K562 (cell line): ENCODE data around the gene LSP1. TPM values are rescaled to one million over a fixed set of nuclear protein-coding genes. Genes with fewer than 3 reads are reported as not detected.

ENCODE experiments used
- ATAC-seq: fragments of 200-7000 bp; cut with Tn5 transposase; 3 replicates; pipeline ENCODE4 v1.9.1; 2020; ENCODE audit warnings: moderate library complexity
- BruUV-seq: library from RNA; stranded (reverse); fragments of 400-500 nt; replicated peaks from 2 replicates; lab custom pipeline; 2021; lab: Mats Ljungman, UMichigan
- CTCF ChIA-PET: fragments of 300-600 bp; formaldehyde crosslinking; extraction: SDS; loops from one replicate; lab custom pipeline; 2021; ENCODE audit warnings: low intra/inter-chr PET ratio; lab: Yijun Ruan, JAX
- POLR2A ChIA-PET: fragments of 300-600, 350-650 bp; sonication (Branson Sonifier 250); formaldehyde crosslinking; extraction: SDS; loops from one replicate; lab custom pipeline; 2021; ENCODE audit warnings: antibody characterized with exemption, inconsistent platforms; lab: Yijun Ruan, JAX
- DNase-seq, 4 experiments: peaks; one replicate each; pipeline versions ENCODE4 v3.0.0 to v3.0.0-alpha.2; 2011 to 2018; ENCODE audit warnings: low spot score in 3 of 4, mixed read lengths in 3 of 4; ENCODE audit errors: extremely low read depth in 1 of 4
- FAIRE-seq: peaks from 2 replicates; lab custom pipeline; 2011; peaks lifted over from hg19 to GRCh38; lab: Jason Lieb, UNC
- H2AFZ ChIP-seq: 2 replicates; pipeline ENCODE4 v1.6.0; 2011; ENCODE audit warnings: low read depth, low read length, control low read depth, inconsistent platforms
- H3K27ac ChIP-seq: fragments of 200-600 bp; 3 replicates; pipeline ENCODE4 v1.8.0; 2011; ENCODE audit warnings: low read depth, mild to moderate bottlenecking, control low read depth, inconsistent platforms, low read length, moderate library complexity, mixed read lengths; ENCODE audit errors: extremely low read depth
- H3K27me3 ChIP-seq, 2 experiments: fragments of 300-600 bp in 1 of 2; 2 replicates in 1 of 2; 3 replicates in 1 of 2; pipeline versions ENCODE4 v1.6.0 to v1.8.0; 2011; ENCODE audit warnings: inconsistent platforms in 2 of 2, low read length in 2 of 2, mild to moderate bottlenecking in 1 of 2, mixed read lengths in 1 of 2, moderate library complexity in 1 of 2; ENCODE audit not compliant: control insufficient read depth in 2 of 2, insufficient read depth in 2 of 2
- H3K36me3 ChIP-seq: fragments of 300-600 bp; 3 replicates; pipeline ENCODE4 v1.8.0; 2011; ENCODE audit warnings: mild to moderate bottlenecking, low read length, inconsistent platforms; ENCODE audit not compliant: control insufficient read depth, insufficient read depth
- H3K4me1 ChIP-seq, 2 experiments: fragments of 200-600 bp in 1 of 2; replicated peaks in 1 of 2; 2 replicates in 1 of 2; 3 replicates in 1 of 2; pipeline versions ENCODE4 v1.5.1 to v1.8.0; 2011; ENCODE audit warnings: inconsistent platforms in 2 of 2, low read length in 2 of 2, mild to moderate bottlenecking in 1 of 2, mixed read lengths in 1 of 2, moderate library complexity in 1 of 2; ENCODE audit not compliant: control insufficient read depth in 2 of 2, insufficient read depth in 2 of 2
- H3K4me2 ChIP-seq: 2 replicates; pipeline ENCODE4 v1.6.1; 2011; ENCODE audit warnings: low read length, control low read depth, inconsistent platforms, mixed read lengths; ENCODE audit not compliant: insufficient read depth
- H3K4me3 ChIP-seq: fragments of 200-600 bp; sonication (generic), shearing (Covaris generic); 2 replicates; pipeline ENCODE4 v1.5.1; 2016; ENCODE audit warnings: control low read depth, inconsistent platforms
- H3K79me2 ChIP-seq: fragments of 200-600 bp; 3 replicates; pipeline ENCODE4 v1.8.0; 2011; ENCODE audit warnings: low read length, inconsistent platforms; ENCODE audit not compliant: control insufficient read depth, insufficient read depth
- H3K9ac ChIP-seq, 2 experiments: 2 replicates each; pipeline versions ENCODE4 v1.6.0 to v1.6.1; 2011; ENCODE audit warnings: low read depth in 2 of 2, low read length in 2 of 2, control low read depth in 1 of 2, inconsistent platforms in 1 of 2, mild to moderate bottlenecking in 1 of 2, mixed read lengths in 1 of 2; ENCODE audit not compliant: insufficient read depth in 1 of 2
- H3K9me1 ChIP-seq: one replicate; pipeline ENCODE4 v1.6.0; 2011; ENCODE audit warnings: inconsistent platforms, mild to moderate bottlenecking, low read length, moderate library complexity; ENCODE audit not compliant: control insufficient read depth, insufficient read depth
- H3K9me3 ChIP-seq: replicated peaks from 2 replicates; pipeline ENCODE4 v1.5.1; 2011; ENCODE audit warnings: low read depth, low read length, inconsistent platforms; ENCODE audit not compliant: control insufficient read depth, insufficient read depth
- H4K20me1 ChIP-seq: replicated peaks from 2 replicates; pipeline ENCODE4 v1.6.1; 2011; ENCODE audit warnings: low read length, inconsistent platforms, mixed read lengths; ENCODE audit not compliant: control insufficient read depth, insufficient read depth
- CBX8 ChIP-seq: fragments of 200-600 bp; sonication (generic); IDR thresholded peaks from 2 replicates; pipeline ENCODE4 v1.6.1; 2012; ENCODE audit warnings: borderline replicate concordance, mixed run types, low read depth, mild to moderate bottlenecking, moderate library complexity, mixed read lengths, low read length, control low read depth, inconsistent platforms; ENCODE audit not compliant: poor library complexity, severe bottlenecking; ENCODE audit errors: extremely low read depth
- SP1 ChIP-seq: sonication (generic); formaldehyde crosslinking; IDR thresholded peaks from 2 replicates; pipeline ENCODE4 v1.8.1; 2022; ENCODE audit warnings: mild to moderate bottlenecking, missing genetic modification reagents
- STAT6 ChIP-seq: sonication (generic); formaldehyde crosslinking; IDR thresholded peaks from 2 replicates; pipeline ENCODE4 v1.8.1; 2023; ENCODE audit warnings: mild to moderate bottlenecking, missing genetic modification reagents
- XRCC4 ChIP-seq: IDR thresholded peaks from one replicate; pipeline ENCODE4 v1.6.1; 2011; ENCODE audit not compliant: insufficient read depth, insufficient read length; ENCODE audit errors: extremely low read depth
- ZNF766 ChIP-seq: fragments of 200-800 bp; sonication (Bioruptor generic); conservative IDR thresholded peaks from 2 replicates; pipeline ENCODE4 v1.6.1; 2016; ENCODE audit warnings: missing genetic modification characterization, missing compliant biosample characterization
- WGBS: fragments of 100-300 bp; shearing (Covaris generic); methylation state at CpG from one replicate; pipeline ENCODE4 v1.1.6; 2016; ENCODE audit warnings: low coverage, mixed read lengths; ENCODE audit not compliant: insufficient coverage; ENCODE audit errors: missing lambda C conversion rate; 5-methylcytosine and 5-hydroxymethylcytosine counted together
- in situ Hi-C: fragments of 300-500 bp; cut with MboI; formaldehyde crosslinking; loops from 4 replicates; pipeline ENCODE4 v1.15.0; 2018; ENCODE audit warnings: inconsistent platforms, mixed read lengths
- intact Hi-C: fragments of 100-400 bp; cut with micrococcal nuclease; formaldehyde crosslinking; loops from 2 replicates; pipeline ENCODE4 v1.14.2; 2022
- polyA plus RNA-seq, 8 experiments: library from polyadenylated mRNA; depleted of rRNA in 4 of 8; stranded (reverse) in 5 of 8; unstranded in 3 of 8; fragments of >200 nt; fragmentation: Nextera tagmentation in 2 of 8; fragmentation: Illumina TruSeq in 1 of 8; extraction: Ambion mirVana in 2 of 8; extraction: Trizol in 1 of 8; gene quantifications; 2 replicates each; pipeline versions ENCODE4 v1.2.1 to v1.2.3, GENCODE V29; 2011 to 2014; ENCODE audit warnings: inconsistent platforms in 1 of 8, missing spikeins in 1 of 8
- total RNA-seq, 7 experiments: library from RNA; depleted of rRNA in 6 of 7; stranded (reverse); fragments of >200 nt in 6 of 7; fragmentation: Illumina TruSeq in 2 of 7; extraction: Trizol in 2 of 7; gene quantifications; 2 replicates each; pipeline versions ENCODE4 v1.2.1 to v1.2.3, GENCODE V29; 2011 to 2021; ENCODE audit warnings: low replicate concordance in 1 of 7

Gene LSP1
- total and polyA plus RNA-seq, 9 of the 15 experiments (the other 6 are each of a cell fraction or from before 2014, with no cell fraction given) = 0.08 to 2.9 (median 0.65) TPM; not detected in 2

DNA sequence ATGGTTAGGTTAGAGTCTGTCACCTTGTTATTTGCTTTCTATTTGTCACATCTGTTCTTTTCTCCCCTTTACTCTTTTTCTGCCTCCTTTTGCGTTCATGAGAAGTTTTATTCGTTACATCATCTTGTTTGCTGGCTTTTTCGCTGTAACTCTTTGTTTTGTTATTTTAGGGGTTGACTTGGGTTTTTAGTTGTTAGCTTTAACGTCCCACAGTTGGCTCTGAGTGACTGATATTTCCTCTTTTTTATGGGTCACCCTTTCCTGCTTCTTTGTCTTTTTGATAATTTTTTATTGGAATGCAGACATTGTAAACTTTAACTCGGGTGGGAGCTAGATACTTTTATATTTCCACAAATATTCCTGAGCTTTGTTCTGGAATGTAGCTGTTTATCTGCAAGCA, 53.3 kb downstream of the LSP1 start:
- peaks cover 49 to 55% of the 10 kb centered on the region in 2 experiments for H3K27me3 ChIP-seq
- CTCF ChIA-PET = no interaction called here
- TF ChIP-seq ZNF766 (CRISPR knock-in tag) (no peak), XRCC4 (no peak), STAT6 (no peak), CBX8 (peak; percentile 75), SP1 (CRISPR knock-in tag) (no peak)
- TF ChIP-seq, all 486 proteins: peak for 1
- H3K27ac ChIP-seq = no peak overlapping the region
- ATAC-seq (no peak), DNase-seq (no peak), FAIRE-seq (no peak)
- H2AFZ ChIP-seq = no peak overlapping the region
- no peaks in the 10 kb centered on the region for H3K36me3 ChIP-seq
- no peak overlapping the region for H3K4me3 ChIP-seq
- WGBS = 0% methylated on average over 5 of the region's 5 CpGs
- no TSS peak for BruUV-seq
- intact Hi-C loops = no loop called here
- H3K9me3 ChIP-seq = no peaks in the 10 kb centered on the region
- no peaks in the 10 kb centered on the region for H3K9me1 ChIP-seq
- H3K4me1 ChIP-seq = no peaks in the 10 kb centered on the region
- H3K9ac ChIP-seq = no peak overlapping the region
- POLR2A ChIA-PET = interaction anchor here (1.0 to 1.2 kb wide), 2 partner anchors 9 to 68 kb away, joined by 4 to 5 read pairs; no protein-coding TSS in a partner anchor
- no peaks in the 10 kb centered on the region for H3K79me2 ChIP-seq
- H4K20me1 ChIP-seq = no peaks in the 10 kb centered on the region
- in situ Hi-C loops = no loop called here
- no peak overlapping the region for H3K4me2 ChIP-seq
